H1 (cell line): ENCODE measurements around the gene TMEM178B. TPM values are rescaled to one million over a fixed set of nuclear protein-coding genes. Genes with fewer than 3 reads are reported as not detected.

Experiments used
- CTCF ChIA-PET: fragments of 300-600 bp; sonication (Branson Sonifier 250); formaldehyde crosslinking; loops from one replicate; lab custom pipeline; 2021; ENCODE audit not compliant: partially characterized antibody; lab: Charles Lee
- POLR2A ChIA-PET: fragments of 300-600 bp; sonication (Branson Sonifier 250); formaldehyde crosslinking; loops from one replicate; lab custom pipeline; 2021; ENCODE audit warnings: inconsistent platforms; ENCODE audit not compliant: partially characterized antibody; lab: Charles Lee
- DNase-seq, 2 experiments: peaks; one replicate each; pipeline versions ENCODE4 v3.0.0 to v3.0.0-alpha.2; 2010 to 2022; ENCODE audit warnings: low spot score in 2 of 2, low read depth in 1 of 2, mixed read lengths in 1 of 2
- FAIRE-seq: peaks from 2 replicates; lab custom pipeline; 2011; peaks lifted over from hg19 to GRCh38; lab: Jason Lieb, UNC
- H2AFZ ChIP-seq: 2 replicates; pipeline ENCODE4 v1.8.1; 2012; ENCODE audit warnings: low read length, inconsistent platforms
- H2AK5ac ChIP-seq: 2 replicates; pipeline ENCODE4 v1.6.1; 2013; ENCODE audit warnings: low read depth, low read length
- H2BK120ac ChIP-seq: replicated peaks from 2 replicates; pipeline ENCODE3; 2013; ENCODE audit warnings: low read depth, low read length, inconsistent platforms
- H2BK12ac ChIP-seq: 2 replicates; pipeline ENCODE4 v1.6.1; 2013; ENCODE audit warnings: low read depth, low read length
- H2BK15ac ChIP-seq: 2 replicates; pipeline ENCODE4 v1.6.1; 2013; ENCODE audit warnings: low read length
- H2BK20ac ChIP-seq: 2 replicates; pipeline ENCODE4 v1.6.1; 2013; ENCODE audit warnings: low read length
- H2BK5ac ChIP-seq: 2 replicates; pipeline ENCODE4 v1.6.1; 2013; ENCODE audit warnings: low read depth, low read length
- H3K14ac ChIP-seq: 2 replicates; pipeline ENCODE4 v1.6.1; 2013; ENCODE audit warnings: inconsistent platforms; ENCODE audit not compliant: insufficient read length
- H3K18ac ChIP-seq: 2 replicates; pipeline ENCODE4 v1.6.1; 2013; ENCODE audit warnings: low read length; ENCODE audit errors: extremely low read depth
- H3K23ac ChIP-seq: 2 replicates; pipeline ENCODE4 v1.6.1; 2013; ENCODE audit warnings: inconsistent platforms; ENCODE audit not compliant: insufficient read length
- H3K23me2 ChIP-seq: 2 replicates; pipeline ENCODE4 v1.6.1; 2013; ENCODE audit warnings: low read depth, low read length
- H3K27ac ChIP-seq: 2 replicates; pipeline ENCODE4 v1.6.1; 2011; ENCODE audit warnings: low read depth, low read length, inconsistent platforms
- H3K27me3 ChIP-seq, 4 experiments: replicated peaks in 1 of 4; 1 replicate in 1 of 4; 2 replicates in 3 of 4; pipeline versions ENCODE4 v1.6.1 to v1.8.1; 2011 to 2013; ENCODE audit warnings: low read length in 3 of 4, mild to moderate bottlenecking in 3 of 4, inconsistent platforms in 2 of 4, mixed read lengths in 2 of 4, moderate library complexity in 1 of 4; ENCODE audit not compliant: control insufficient read depth in 3 of 4, insufficient read depth in 3 of 4; ENCODE audit errors: extremely low read depth in 1 of 4
- H3K36me3 ChIP-seq, 4 experiments: 2 replicates each; pipeline versions ENCODE4 v1.6.1 to v1.8.1; 2011 to 2013; ENCODE audit warnings: mild to moderate bottlenecking in 4 of 4, low read length in 3 of 4, moderate library complexity in 2 of 4, control low read depth in 1 of 4, inconsistent platforms in 1 of 4; ENCODE audit not compliant: insufficient read depth in 4 of 4, control insufficient read depth in 2 of 4
- H3K4ac ChIP-seq: replicated peaks from 2 replicates; pipeline ENCODE3; 2013; ENCODE audit warnings: low read length, low read depth, mixed read lengths, inconsistent platforms; ENCODE audit not compliant: insufficient read length
- H3K4me1 ChIP-seq, 4 experiments: replicated peaks in 1 of 4; 1 replicate in 1 of 4; 2 replicates in 3 of 4; pipeline versions ENCODE4 v1.6.1 to v1.8.1; 2011 to 2013; ENCODE audit warnings: low read length in 3 of 4, inconsistent platforms in 2 of 4, mixed read lengths in 1 of 4; ENCODE audit not compliant: insufficient read depth in 4 of 4, control insufficient read depth in 3 of 4
- H3K4me2 ChIP-seq, 2 experiments: 2 replicates each; pipeline versions ENCODE4 v1.6.1 to v1.8.1; 2011 to 2013; ENCODE audit warnings: low read depth in 2 of 2, low read length in 2 of 2, control low read depth in 1 of 2, inconsistent platforms in 1 of 2, mild to moderate bottlenecking in 1 of 2; ENCODE audit not compliant: insufficient read depth in 1 of 2
- H3K4me3 ChIP-seq, 4 experiments: fragments of 200-600, 300-600 bp in 1 of 4; sonication (generic), shearing (Covaris generic), sonication (Bioruptor Twin) in 1 of 4; 2 replicates each; pipeline versions ENCODE4 v1.5.1 to v1.8.1; 2011 to 2016; ENCODE audit warnings: low read length in 4 of 4, low read depth in 3 of 4, control low read depth in 2 of 4, inconsistent platforms in 2 of 4, mild to moderate bottlenecking in 2 of 4, mixed read lengths in 1 of 4, moderate library complexity in 1 of 4; ENCODE audit not compliant: insufficient read depth in 2 of 4; ENCODE audit errors: extremely low read depth in 1 of 4
- H3K56ac ChIP-seq: replicated peaks from 2 replicates; pipeline ENCODE3; 2013; ENCODE audit warnings: low read depth, mild to moderate bottlenecking, mixed read lengths, low read length, inconsistent platforms; ENCODE audit not compliant: insufficient read length
- H3K79me1 ChIP-seq: 2 replicates; pipeline ENCODE4 v1.6.1; 2013; ENCODE audit warnings: low read depth, low read length, control low read depth
- H3K79me2 ChIP-seq, 2 experiments: 2 replicates each; pipeline versions ENCODE4 v1.6.1 to v1.8.1; 2012 to 2013; ENCODE audit warnings: low read length in 2 of 2, mild to moderate bottlenecking in 2 of 2, inconsistent platforms in 1 of 2; ENCODE audit not compliant: insufficient read depth in 2 of 2, control insufficient read depth in 1 of 2
- H3K9ac ChIP-seq, 4 experiments: replicated peaks in 1 of 4; 1 replicate in 1 of 4; 2 replicates in 3 of 4; pipeline versions ENCODE4 v1.6.1 to v1.8.1; 2011 to 2013; ENCODE audit warnings: low read depth in 3 of 4, low read length in 3 of 4, control low read depth in 2 of 4, mild to moderate bottlenecking in 2 of 4, moderate library complexity in 2 of 4, inconsistent platforms in 1 of 4; ENCODE audit errors: extremely low read depth in 1 of 4
- H3K9me3 ChIP-seq, 2 experiments: 2 replicates each; pipeline versions ENCODE4 v1.6.1 to v1.8.1; 2012 to 2013; ENCODE audit warnings: mild to moderate bottlenecking in 2 of 2, moderate library complexity in 2 of 2, control low read depth in 1 of 2, inconsistent platforms in 1 of 2, low read depth in 1 of 2, low read length in 1 of 2, mixed read lengths in 1 of 2; ENCODE audit not compliant: insufficient read depth in 2 of 2
- H4K20me1 ChIP-seq, 2 experiments: replicated peaks in 1 of 2; 2 replicates each; pipeline versions ENCODE3 to v1.8.1; 2011 to 2013; ENCODE audit warnings: inconsistent platforms in 2 of 2, low read length in 2 of 2, mild to moderate bottlenecking in 1 of 2; ENCODE audit not compliant: insufficient read depth in 2 of 2, control insufficient read depth in 1 of 2
- H4K5ac ChIP-seq: 2 replicates; pipeline ENCODE4 v1.6.1; 2013; ENCODE audit warnings: low read length, low read depth, mixed read lengths, inconsistent platforms; ENCODE audit not compliant: insufficient read length
- H4K8ac ChIP-seq: 2 replicates; pipeline ENCODE4 v1.8.0; 2013; ENCODE audit warnings: mild to moderate bottlenecking, moderate library complexity, low read length, inconsistent platforms; ENCODE audit not compliant: insufficient read depth; ENCODE audit errors: extremely low read depth
- H4K91ac ChIP-seq: replicated peaks from 2 replicates; pipeline ENCODE3; 2013; ENCODE audit warnings: low read length, mixed read lengths, inconsistent platforms; ENCODE audit not compliant: insufficient read length
- ATF3 ChIP-seq: IDR thresholded peaks from 2 replicates; pipeline ENCODE4 v1.6.1; 2011; ENCODE audit warnings: low read depth, mild to moderate bottlenecking, low read length; ENCODE audit not compliant: insufficient read depth
- CBX8 ChIP-seq: fragments of 300-800, 300-1000 bp; sonication (generic); IDR thresholded peaks from 2 replicates; pipeline ENCODE4 v1.7.1; 2016; ENCODE audit warnings: low read depth, low read length, borderline replicate concordance
- GTF2F1 ChIP-seq: IDR thresholded peaks from 2 replicates; pipeline ENCODE4 v1.6.1; 2012; ENCODE audit warnings: low read depth, low read length, improper control_type of control experiment, borderline replicate concordance
- JUN ChIP-seq: IDR thresholded peaks from 2 replicates; pipeline ENCODE4 v1.6.1; 2011; ENCODE audit warnings: low read depth, mild to moderate bottlenecking, improper control_type of control experiment, low read length
- JUND ChIP-seq: IDR thresholded peaks from 2 replicates; pipeline ENCODE4 v1.6.1; 2011; ENCODE audit warnings: mild to moderate bottlenecking, improper control_type of control experiment, low read length
- MAFK ChIP-seq: IDR thresholded peaks from 2 replicates; pipeline ENCODE4 v1.6.1; 2012; ENCODE audit warnings: low read depth, mild to moderate bottlenecking, improper control_type of control experiment, low read length
- PHF8 ChIP-seq: fragments of 200-600 bp; sonication (generic); conservative IDR thresholded peaks from 2 replicates; pipeline ENCODE4 v1.7.1; 2012; ENCODE audit warnings: low read depth, mild to moderate bottlenecking, inconsistent platforms, low read length, moderate library complexity
- SIX5 ChIP-seq: IDR thresholded peaks from 2 replicates; pipeline ENCODE4 v1.6.1; 2011; ENCODE audit warnings: mild to moderate bottlenecking, low read depth, low read length
- SP1 ChIP-seq: IDR thresholded peaks from 2 replicates; pipeline ENCODE4 v1.6.1; 2011; ENCODE audit warnings: low read depth, low read length
- SP2 ChIP-seq: IDR thresholded peaks from 2 replicates; pipeline ENCODE4 v1.6.1; 2012; ENCODE audit warnings: mild to moderate bottlenecking, low read length, inconsistent platforms
- SUZ12 ChIP-seq: fragments of 200-600 bp; sonication (generic); IDR thresholded peaks from 2 replicates; pipeline ENCODE4 v1.6.1; 2012; ENCODE audit warnings: mild to moderate bottlenecking, inconsistent platforms, low read length, moderate library complexity, mixed read lengths
- TAF7 ChIP-seq: optimal IDR thresholded peaks from 2 replicates; pipeline ENCODE3; 2011; ENCODE audit warnings: low read depth, mild to moderate bottlenecking, inconsistent platforms, low read length, moderate library complexity, borderline replicate concordance
- WGBS, 2 experiments: shearing (Covaris generic) in 1 of 2; methylation state at CpG; one replicate each; pipeline versions ENCODE4 v1.1.6 to v1.1.7; 2013 to 2015; ENCODE audit warnings: low lambda C conversion rate in 2 of 2, mixed read lengths in 2 of 2, inconsistent platforms in 1 of 2, low coverage in 1 of 2, missing lambda C conversion rate in 1 of 2; ENCODE audit not compliant: insufficient replicate concordance in 2 of 2, insufficient coverage in 1 of 2, insufficient read length in 1 of 2; ENCODE audit errors: extremely low coverage in 1 of 2, missing lambda C conversion rate in 1 of 2; 5-methylcytosine and 5-hydroxymethylcytosine counted together
- polyA plus RNA-seq, 7 experiments: library from polyadenylated mRNA; depleted of rRNA in 3 of 7; stranded (reverse) in 5 of 7; unstranded in 2 of 7; fragments of >200 nt in 5 of 7; fragments of 200-250 nt in 2 of 7; gene quantifications; 1 replicate in 5 of 7; 2 replicates in 1 of 7; 4 replicates in 1 of 7; pipeline versions ENCODE4 v1.2.1 to v1.2.3, GENCODE V29; 2011 to 2013; ENCODE audit warnings: missing spikeins in 2 of 7, mixed read lengths in 2 of 7
- total RNA-seq: library from RNA; stranded (reverse); fragmentation: NEBNext Ultra II Directional; extraction: Animal tissue kit (Norgen Biotek cat#: 25700); gene quantifications from 2 replicates; pipeline ENCODE4 v1.2.1, GENCODE V29; 2021

The TMEM178B gene
- total and polyA plus RNA-seq, 2 of the 8 experiments (the other 6 are each of a cell fraction or from before 2014, with no cell fraction given) = 5.3 to 18.1 TPM

GRCh38 chr7:141115965-141116364, 42.1 kb downstream of the TMEM178B start:
- no peak overlapping the region for H2BK12ac ChIP-seq
- H4K8ac ChIP-seq = no peak overlapping the region
- no peak overlapping the region for H3K14ac ChIP-seq
- no peak overlapping the region for H2BK20ac ChIP-seq
- H3K4me2 ChIP-seq = no peak overlapping the region
- H4K5ac ChIP-seq = no peak overlapping the region
- no peak overlapping the region for H2BK15ac ChIP-seq
- H3K27me3 ChIP-seq = no peaks in the 10 kb centered on the region
- peaks cover 0 to 5% (median 3%) of the 10 kb centered on the region in 4 experiments; a peak in 5 of 7 replicates for H3K4me1 ChIP-seq
- WGBS, 2 experiments = 88% methylated on average over 3 of the region's 3 CpGs; no CpG with 5 or more reads in 1 of the 2 experiments
- no peak overlapping the region for H4K91ac ChIP-seq
- no peak overlapping the region for H3K56ac ChIP-seq
- FAIRE-seq (no peak), DNase-seq (no peak)
- no peaks in the 10 kb centered on the region for H4K20me1 ChIP-seq
- no peak overlapping the region for H3K4me3 ChIP-seq
- H3K18ac ChIP-seq = no peak overlapping the region
- H3K79me1 ChIP-seq = no peaks in the 10 kb centered on the region; the same call in 1 of the 2 replicates
- H3K9me3 ChIP-seq = no peaks in the 10 kb centered on the region
- no peaks in the 10 kb centered on the region for H3K36me3 ChIP-seq
- no peak overlapping the region; a peak in 1 of 7 replicates for H3K9ac ChIP-seq
- no peak overlapping the region for H3K27ac ChIP-seq
- no peak overlapping the region for H2AFZ ChIP-seq
- POLR2A ChIA-PET = interaction anchor here (1.1 kb wide), 1 partner anchor 103 kb away, joined by 4 read pairs; no protein-coding TSS in a partner anchor
- no peak overlapping the region for H2AK5ac ChIP-seq
- H2BK120ac ChIP-seq = no peak overlapping the region
- H3K79me2 ChIP-seq = peaks cover 0 to 14% of the 10 kb centered on the region in 2 experiments; a peak in 2 of 4 replicates
- CTCF ChIA-PET = no interaction called here
- H3K4ac ChIP-seq = no peak overlapping the region
- no peak overlapping the region for H3K23ac ChIP-seq
- H3K23me2 ChIP-seq = no peaks in the 10 kb centered on the region
- no peak overlapping the region for H2BK5ac ChIP-seq
- TF ChIP-seq SIX5 (no peak), MAFK (no peak), JUND (no peak), SUZ12 (no peak), ATF3 (no peak), PHF8 (no peak), SP2 (no peak), GTF2F1 (no peak), JUN (no peak), CBX8 (no peak), TAF7 (no peak), SP1 (no peak)
